Hepatocyte (in vitro differentiated cells): ENCODE results near the gene FMN1.

Source experiments
- CTCF ChIP-seq: fragments of 200-600 bp; sonication (generic); IDR thresholded peaks from 2 replicates; pipeline ENCODE4 v1.5.1; 2016; ENCODE audit warnings: antibody characterized with exemption, mild to moderate bottlenecking; ENCODE audit not compliant: poor library complexity
- EZH2 ChIP-seq: fragments of 200-600 bp; sonication (generic); IDR thresholded peaks from 2 replicates; pipeline ENCODE4 v1.6.1; 2016; ENCODE audit warnings: antibody characterized with exemption, mild to moderate bottlenecking, borderline replicate concordance

DNA sequence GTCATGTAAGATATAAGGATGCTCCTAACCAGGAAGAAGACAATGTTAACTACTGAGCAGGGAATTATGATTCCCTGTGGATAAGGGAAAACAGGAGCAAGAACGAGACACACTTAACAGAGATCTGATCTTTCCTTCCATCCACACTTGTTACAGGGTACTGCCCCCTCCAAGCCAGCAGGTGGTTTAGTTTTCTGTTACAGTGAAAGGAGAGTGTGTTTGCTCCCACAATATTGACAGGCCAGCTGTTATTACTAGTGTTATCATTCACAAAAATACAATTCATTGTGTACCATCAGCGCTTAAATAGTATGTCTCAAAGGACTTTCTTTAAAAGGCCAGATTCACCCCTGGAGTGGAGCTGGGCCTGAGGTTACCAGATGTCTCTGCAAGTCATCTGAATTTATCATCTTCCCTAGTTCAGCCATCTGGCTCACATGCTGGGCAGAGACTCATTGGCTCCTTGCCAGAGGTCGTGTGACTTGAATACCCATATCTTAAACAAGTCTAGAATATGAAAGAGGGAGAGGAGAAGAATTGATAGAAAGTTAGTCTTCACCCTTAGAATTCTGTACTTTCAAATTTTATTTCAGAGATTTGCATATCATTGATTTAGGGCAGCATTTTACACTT is 16.8 kb upstream of the FMN1 start:
- TF ChIP-seq EZH2 (no peak), CTCF (no peak)
